Tibial nerve (tissue), 4 donors: ENCODE data around the gene KRTAP5-9.

Source experiments
- EP300 ChIP-seq, 2 donors: sonication (generic); formaldehyde crosslinking; IDR thresholded peaks; one replicate each; pipeline ENCODE4 v1.6.1; 2017; ENCODE audit warnings: antibody characterized with exemption in 2 of 2, mild to moderate bottlenecking in 1 of 2
- POLR2A ChIP-seq, 2 donors: fragments of 450-650 bp; IDR thresholded peaks; one replicate each; pipeline ENCODE4 v1.6.1; 2017; ENCODE audit warnings: antibody characterized with exemption in 2 of 2, mild to moderate bottlenecking in 2 of 2, moderate library complexity in 2 of 2
- TF ChIP-seq, protein P1 (sequence below), 5 experiments: fragments of 200-600 bp in 3 of 5; fragments of 450-650 bp in 2 of 5; sonication (generic) in 3 of 5; IDR thresholded peaks; one replicate each; pipeline ENCODE4 v1.5.1; 2016 to 2019; ENCODE audit warnings: antibody characterized with exemption in 5 of 5, mild to moderate bottlenecking in 3 of 5, moderate library complexity in 2 of 5

GRCh38 chr11:71544525-71545214 lies 3.5 kb upstream of the KRTAP5-9 start:
- TF ChIP-seq, protein P1, sequence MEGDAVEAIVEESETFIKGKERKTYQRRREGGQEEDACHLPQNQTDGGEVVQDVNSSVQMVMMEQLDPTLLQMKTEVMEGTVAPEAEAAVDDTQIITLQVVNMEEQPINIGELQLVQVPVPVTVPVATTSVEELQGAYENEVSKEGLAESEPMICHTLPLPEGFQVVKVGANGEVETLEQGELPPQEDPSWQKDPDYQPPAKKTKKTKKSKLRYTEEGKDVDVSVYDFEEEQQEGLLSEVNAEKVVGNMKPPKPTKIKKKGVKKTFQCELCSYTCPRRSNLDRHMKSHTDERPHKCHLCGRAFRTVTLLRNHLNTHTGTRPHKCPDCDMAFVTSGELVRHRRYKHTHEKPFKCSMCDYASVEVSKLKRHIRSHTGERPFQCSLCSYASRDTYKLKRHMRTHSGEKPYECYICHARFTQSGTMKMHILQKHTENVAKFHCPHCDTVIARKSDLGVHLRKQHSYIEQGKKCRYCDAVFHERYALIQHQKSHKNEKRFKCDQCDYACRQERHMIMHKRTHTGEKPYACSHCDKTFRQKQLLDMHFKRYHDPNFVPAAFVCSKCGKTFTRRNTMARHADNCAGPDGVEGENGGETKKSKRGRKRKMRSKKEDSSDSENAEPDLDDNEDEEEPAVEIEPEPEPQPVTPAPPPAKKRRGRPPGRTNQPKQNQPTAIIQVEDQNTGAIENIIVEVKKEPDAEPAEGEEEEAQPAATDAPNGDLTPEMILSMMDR (IDR thresholded peaks at IDR 0.05) = no peak
- TF ChIP-seq POLR2A (IDR thresholded peaks at IDR 0.05) (no peak), EP300 (IDR thresholded peaks at IDR 0.05) (no peak)
